ENCODE data around the gene PTPRG.

The PTPRG gene

DNA sequence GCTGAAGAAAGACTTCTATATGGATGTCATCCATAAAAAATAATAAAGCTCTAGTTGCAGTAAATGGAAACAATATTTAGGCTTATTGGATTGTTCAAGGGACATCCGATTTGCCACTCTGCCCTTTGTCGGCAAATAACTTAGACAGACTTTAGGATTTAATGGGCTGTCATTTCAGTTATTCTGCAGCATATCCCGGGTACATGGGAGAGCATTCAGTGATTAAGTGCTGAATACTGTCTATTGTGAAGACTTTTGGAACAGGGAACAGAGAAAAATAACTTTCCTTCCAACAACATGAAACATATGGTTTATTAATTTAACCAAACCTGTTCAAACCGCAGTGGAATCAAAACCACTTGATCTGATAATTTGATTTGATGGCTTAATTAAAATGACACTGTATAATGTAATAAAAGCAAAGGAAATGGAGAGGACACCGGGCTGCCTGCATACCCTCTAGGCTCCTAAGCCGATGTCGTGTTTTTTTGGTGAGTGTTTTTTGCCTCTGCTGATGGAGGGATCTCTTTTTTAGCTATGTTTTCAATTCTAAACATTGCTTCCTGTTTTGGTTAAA lies 612.7 kb downstream of the PTPRG start:
- DNase-seq (ENCODE audit: low read depth, low spot score): no peak
- H3K4me3 ChIP-seq (ENCODE audit: low read length): no peak overlapping the region

DNA sequence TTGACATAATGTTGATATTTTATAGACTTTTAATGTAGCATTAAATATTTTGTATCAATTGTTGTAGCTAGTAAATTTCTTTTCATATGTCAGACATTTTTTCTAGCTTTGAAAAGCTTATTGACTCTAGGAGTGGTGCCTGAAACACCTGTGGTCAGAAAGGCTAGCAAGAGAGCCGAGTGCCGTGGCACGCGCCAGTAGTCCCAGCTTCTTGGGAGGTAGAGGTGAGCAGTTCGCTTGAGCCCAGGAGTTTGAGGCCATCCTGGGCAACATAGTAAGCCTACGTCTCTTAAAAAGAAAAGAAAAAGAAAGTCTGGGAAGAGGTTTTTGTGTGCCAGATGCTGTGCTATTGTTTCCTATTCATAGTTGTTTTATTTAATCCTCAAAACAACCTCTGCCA lies 613.8 kb downstream of the PTPRG start:
- H3K4me3 ChIP-seq (ENCODE audit: low read length): no peak overlapping the region
- DNase-seq (ENCODE audit: low read depth, low spot score): no peak

DNA sequence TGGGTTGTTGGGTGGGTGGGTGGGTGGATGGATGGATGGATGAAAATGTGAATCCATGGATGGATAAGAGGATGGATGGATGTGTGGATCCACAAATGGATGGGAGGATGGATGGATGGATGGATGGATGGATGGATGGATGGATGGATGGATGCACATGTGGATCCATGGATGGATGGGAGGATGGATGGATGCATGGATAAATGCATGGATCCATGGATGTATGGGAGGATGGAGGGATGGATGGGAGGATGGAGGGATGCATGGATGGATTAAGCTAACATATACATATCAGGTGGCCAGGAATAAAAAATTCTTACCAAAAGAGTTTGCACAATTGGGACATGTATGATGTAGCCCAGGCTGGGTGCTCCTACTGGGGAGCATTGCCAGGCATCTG lies 616.7 kb downstream of the PTPRG start:
- no peak overlapping the region for H3K4me3 ChIP-seq (ENCODE audit: low read length)
- DNase-seq (ENCODE audit: low read depth, low spot score): no peak

DNA sequence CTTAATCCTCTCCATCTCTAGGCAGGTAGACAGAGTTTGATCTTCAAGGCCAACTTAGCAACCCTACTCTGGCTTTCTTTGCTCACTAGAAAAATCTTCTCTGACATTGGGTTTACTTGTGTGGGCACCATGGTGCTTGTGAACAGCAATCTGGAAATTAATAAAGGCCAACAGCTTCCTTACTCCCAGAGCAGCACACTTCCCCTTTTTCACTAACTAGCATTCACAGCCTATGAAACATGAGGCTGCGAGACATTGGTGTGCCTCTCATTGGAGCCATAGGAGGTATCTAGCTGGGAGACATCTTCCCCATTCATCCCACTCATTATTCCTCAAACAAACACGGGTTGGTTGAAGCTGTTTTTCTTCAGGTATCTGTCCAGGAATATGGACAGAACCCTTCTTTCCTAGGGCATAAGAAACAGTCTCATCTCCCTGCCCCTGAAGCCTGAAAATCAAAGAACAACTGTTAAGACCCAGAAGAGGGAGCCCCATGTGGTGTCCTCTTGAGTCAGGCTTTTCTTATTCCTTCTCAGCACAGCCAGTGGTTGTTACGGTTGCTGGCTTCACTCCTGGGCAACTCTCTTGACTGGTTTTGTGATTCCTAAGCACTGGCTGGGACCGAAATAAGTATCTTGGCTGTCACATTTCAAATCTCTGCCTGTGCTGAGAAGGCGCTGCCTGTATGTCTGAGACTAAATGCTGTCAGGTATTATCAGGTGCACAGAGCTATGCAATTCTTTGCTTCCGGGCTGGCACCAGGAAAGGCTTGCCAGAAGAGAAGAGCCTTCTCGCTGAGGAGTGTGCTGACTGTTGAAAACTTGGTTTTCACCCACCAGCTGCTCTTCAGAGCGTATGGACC lies 617.6 kb downstream of the PTPRG start:
- no peak for DNase-seq (ENCODE audit: low read depth, low spot score)
- no peak overlapping the region for H3K4me3 ChIP-seq (ENCODE audit: low read length)

DNA sequence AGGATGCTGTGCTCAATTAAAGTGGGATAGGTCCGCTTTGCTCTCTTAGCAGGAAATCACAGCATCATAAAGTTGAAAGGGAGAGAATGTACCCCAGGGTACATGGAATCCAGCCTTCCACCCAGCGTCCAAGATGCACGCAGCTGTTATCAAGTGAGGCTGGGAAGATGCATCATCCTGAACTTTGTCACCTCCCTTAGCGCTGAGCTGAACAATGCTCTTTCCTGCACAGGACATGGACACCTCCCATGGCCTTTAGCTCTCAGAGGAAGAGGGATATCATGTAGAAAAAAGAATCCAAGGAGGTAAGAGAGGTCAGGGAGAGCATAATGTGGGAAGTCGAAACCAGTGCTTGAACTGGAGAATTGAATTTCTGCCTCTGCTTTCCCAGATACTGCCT lies 619.1 kb downstream of the PTPRG start:
- no peak overlapping the region for H3K4me3 ChIP-seq (ENCODE audit: low read length)
- DNase-seq (ENCODE audit: low read depth, low spot score): no peak

DNA sequence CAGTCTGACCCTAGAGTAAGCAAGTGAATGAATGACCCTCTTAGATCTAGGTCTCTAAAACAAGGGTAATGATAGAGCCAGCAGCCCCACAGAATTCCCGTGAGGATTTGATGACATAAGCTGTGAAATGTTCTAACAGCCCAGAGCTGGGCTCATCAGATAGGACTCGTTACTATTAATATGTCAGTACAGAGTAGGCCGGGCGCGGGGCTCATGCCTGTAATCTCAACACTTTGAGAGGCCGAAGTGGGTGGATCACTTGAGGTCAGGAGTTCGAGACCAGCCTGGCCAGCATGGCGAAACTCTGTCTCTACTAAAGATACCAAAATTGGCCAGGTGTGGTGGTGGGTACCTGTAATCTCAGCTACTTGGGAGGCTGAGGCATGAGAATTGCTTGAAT lies 621.7 kb downstream of the PTPRG start:
- no peak for DNase-seq (ENCODE audit: low read depth, low spot score)

DNA sequence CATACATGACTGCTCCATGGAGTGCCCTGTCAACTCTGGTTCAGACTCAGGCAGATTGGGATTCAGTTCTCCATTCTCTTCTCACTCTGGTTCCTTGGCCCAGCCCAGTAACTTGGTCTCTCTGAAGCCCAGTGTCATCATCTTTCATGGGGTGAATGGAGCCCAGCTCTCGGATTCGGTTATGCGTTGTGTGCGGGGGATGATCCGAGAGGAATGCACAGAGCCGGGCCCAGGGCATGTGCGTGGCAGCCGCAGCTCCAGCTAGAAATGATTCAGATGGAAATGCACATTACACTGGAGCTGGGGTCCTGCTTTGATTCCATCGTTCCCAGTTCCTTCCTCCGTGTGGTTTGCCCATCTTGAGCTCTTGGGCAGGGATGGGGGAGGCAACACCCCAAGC lies 622.6 kb downstream of the PTPRG start:
- DNase-seq (ENCODE audit: low read depth, low spot score): no peak
- no peak overlapping the region for H3K4me3 ChIP-seq (ENCODE audit: low read length)

More for the DNA sequence above, 621.7 kb downstream of the PTPRG start:
- no peak overlapping the region for H3K4me3 ChIP-seq (ENCODE audit: low read length)

DNA sequence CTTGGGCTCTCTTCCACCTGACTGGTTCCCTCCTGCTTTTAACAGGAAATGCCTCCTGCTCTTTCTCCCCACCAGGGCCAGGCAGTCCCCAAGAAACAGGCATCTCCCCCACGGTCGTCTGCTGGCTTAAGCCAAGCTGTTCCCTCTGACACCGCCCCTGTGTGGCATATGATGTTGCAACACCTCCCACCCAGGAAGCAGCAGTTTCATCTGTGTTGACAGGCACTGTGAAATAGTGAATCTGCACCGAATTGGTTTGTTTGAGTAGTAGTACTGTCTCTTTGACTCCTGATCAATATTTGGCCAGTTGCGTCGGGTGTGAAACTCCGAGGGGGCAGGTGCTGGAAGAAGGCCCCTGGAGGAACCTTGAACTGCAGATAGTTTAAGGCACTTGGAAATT lies 623.2 kb downstream of the PTPRG start:
- no peak for DNase-seq (ENCODE audit: low read depth, low spot score)

DNA sequence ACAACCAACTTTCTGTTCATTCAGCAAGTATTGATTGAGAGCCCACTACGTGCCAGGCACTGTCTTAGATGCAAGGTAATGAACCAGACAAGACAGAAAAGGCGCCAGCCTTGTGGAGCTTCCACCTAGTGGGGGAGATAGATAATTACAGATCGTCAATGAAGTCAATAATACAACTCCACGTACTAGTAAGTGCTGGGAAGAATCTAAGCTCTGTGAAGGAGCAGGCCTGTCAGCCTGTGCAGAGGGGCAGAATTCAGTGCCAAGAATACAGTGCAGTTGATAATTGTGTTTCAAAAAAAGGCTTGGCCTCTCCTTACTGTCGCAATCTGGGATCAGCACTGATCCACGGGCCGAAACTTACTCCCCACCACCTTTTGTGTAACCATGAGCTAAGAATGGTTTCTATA lies 625.7 kb downstream of the PTPRG start:
- no peak overlapping the region for H3K4me3 ChIP-seq (ENCODE audit: low read length)
- DNase-seq (ENCODE audit: low read depth, low spot score): peak; percentile 32

More for the DNA sequence above, 623.2 kb downstream of the PTPRG start:
- no peak overlapping the region for H3K4me3 ChIP-seq (ENCODE audit: low read length)

DNA sequence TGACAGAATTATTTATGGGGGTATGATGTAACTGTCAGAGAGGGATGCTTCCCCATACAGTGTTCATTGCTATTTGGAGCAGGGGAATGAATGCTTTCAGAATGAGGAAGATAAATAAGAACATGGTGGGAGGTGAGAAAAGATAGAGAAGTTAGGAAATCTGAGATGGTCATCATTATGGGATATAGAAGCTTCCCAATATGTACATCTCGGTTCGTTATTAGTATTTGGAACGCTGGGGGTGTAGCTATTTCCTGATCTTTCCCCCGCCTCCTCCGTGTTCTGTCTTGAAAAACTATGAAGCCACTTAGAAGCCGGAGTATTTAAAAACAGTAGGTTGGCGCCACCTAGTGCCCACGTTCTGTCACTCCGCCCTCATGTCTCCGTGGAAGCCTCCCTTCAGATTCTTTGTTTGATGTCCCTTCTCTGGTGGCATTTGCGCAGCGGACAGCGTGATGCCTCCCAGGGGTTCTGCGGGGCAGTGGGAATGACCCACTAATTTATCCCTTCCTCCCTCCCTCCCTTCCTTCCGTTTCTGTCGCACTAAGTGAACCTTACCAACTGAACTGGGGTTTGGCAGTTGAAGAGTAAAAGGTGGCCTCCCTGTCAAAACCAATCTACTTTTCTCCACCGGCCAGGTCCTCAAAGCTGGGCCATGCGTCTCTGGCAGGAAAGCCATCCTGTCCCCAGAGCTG lies 627.5 kb downstream of the PTPRG start:
- H3K4me3 ChIP-seq (ENCODE audit: low read length): no peak overlapping the region
- DNase-seq (ENCODE audit: low read depth, low spot score): peak; percentile 76

DNA sequence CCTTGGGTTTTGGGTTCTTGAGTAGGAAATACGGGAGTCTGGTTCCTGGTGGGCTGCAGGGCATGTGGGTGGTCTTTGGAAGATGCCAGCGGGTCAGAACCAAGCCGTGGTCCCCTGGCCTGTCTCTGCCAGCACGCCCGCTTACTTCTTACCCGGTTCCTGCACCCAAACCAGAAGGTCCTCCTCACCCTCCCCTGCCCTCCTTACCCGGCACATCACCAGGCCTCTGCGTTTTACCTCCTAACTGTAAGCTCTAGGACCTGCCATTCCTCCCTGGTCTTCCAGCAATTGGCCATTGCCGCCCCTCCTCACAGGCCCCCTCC lies 628.0 kb downstream of the PTPRG start:
- DNase-seq (ENCODE audit: low read depth, low spot score): no peak
- H3K4me3 ChIP-seq (ENCODE audit: low read length): no peak overlapping the region

DNA sequence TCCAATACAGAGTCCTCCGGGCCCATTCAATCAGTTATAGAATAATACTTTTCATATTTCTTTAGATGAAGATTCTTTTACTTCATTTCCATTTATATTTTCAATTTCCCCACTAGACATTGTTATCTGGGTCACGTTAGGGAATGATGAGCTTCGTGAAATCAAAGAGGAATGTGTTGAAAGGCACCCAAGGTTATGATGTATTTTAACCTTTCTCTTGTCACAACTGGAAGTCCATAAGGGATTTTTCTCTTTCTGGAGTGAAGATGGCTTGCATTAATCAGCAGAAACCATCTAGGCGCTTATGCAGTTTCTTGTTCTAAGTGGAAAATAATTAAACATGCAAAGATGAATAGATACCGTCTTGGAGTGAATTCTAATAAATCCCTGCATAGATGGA lies 631.5 kb downstream of the PTPRG start:
- no peak for DNase-seq (ENCODE audit: low read depth, low spot score)
- no peak overlapping the region for H3K4me3 ChIP-seq (ENCODE audit: low read length)

DNA sequence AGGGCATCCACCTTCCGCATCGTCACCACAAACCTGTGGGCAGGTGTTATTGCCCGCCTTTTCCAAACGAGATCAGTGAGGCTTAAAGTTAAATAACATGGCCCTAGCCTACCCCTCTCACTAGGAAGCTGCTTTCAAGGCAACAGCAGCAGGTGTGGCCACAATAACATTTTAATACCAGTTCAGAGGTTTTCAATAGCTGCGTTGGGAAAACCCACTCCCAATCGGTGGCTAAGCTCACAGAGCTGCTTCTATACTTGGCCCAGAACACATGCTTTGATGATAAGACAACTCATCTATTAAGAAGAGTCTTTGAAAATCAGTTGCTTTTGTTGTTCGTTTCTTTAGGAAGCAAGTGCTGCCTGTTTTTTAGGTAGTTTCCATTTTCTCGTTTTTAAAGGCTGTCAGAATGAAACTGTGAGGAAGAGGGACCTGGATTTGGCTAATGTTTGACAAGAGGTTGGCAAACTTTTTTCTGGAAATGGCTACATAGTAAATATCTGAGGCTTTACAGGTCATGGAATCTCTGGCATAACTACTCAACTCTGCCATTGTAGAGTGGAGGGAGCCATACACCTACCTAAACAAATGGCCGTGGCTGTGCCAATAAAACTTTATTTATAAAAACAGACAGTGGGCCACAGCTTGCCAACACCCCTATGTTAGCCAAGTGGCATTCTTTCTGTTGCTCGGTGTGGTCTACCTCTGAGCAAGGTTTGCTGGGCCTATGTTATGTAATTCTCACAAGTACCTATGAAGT lies 632.4 kb downstream of the PTPRG start:
- DNase-seq (ENCODE audit: low read depth, low spot score): peak; percentile 63
- H3K4me3 ChIP-seq (ENCODE audit: low read length): no peak overlapping the region

DNA sequence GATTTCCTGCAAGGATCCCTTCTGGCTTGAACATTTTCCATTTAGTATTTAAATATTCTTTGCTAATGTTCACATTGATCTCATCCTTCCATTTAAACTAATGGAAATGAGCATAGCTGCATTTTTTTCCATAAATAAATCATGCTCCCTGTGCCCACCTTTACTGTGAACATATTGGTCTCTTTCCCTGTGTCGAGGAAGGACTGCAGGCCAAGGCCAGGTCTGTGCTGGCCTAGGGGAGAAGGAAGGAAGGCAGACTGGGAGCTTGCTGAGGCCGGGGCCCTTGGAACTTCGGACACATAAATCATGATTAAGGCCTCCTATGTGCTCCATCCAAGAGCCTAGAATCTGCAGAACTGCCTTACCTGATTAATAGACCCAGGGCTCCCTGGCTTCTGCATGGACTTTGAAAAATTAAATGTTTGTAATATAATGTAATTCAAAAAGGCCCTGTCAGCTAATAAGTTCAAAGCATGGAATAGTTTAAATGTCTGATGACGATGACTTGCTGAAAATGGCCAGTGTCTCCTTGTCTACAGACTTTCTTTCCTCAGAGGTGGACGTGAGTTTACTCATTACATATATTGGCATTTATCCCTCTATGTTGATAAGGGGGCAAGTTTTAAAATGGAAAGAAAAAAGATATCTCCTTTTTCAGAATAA lies 636.1 kb downstream of the PTPRG start:
- DNase-seq (ENCODE audit: low read depth, low spot score): no peak
- H3K4me3 ChIP-seq (ENCODE audit: low read length): no peak overlapping the region

DNA sequence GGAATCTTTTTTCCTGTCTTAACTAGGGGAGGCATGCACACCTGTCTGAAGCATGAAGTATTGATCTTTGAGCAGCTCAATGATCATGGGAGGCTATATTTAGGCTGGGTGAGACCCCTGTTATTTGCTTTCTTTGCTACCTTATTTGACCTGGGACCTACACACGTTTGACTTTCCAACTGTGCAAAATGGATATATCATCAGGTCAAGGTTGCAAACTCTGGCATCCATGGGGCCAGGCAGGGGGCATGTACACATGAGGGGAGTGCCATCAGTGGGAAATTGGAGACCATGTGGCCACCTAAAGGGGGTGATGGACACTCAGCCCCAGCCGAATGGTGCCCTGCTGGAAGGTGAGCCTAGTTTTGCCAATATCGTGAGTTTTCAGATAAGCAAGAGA lies 637.8 kb downstream of the PTPRG start:
- no peak overlapping the region for H3K4me3 ChIP-seq (ENCODE audit: low read length)
- no peak for DNase-seq (ENCODE audit: low read depth, low spot score)

DNA sequence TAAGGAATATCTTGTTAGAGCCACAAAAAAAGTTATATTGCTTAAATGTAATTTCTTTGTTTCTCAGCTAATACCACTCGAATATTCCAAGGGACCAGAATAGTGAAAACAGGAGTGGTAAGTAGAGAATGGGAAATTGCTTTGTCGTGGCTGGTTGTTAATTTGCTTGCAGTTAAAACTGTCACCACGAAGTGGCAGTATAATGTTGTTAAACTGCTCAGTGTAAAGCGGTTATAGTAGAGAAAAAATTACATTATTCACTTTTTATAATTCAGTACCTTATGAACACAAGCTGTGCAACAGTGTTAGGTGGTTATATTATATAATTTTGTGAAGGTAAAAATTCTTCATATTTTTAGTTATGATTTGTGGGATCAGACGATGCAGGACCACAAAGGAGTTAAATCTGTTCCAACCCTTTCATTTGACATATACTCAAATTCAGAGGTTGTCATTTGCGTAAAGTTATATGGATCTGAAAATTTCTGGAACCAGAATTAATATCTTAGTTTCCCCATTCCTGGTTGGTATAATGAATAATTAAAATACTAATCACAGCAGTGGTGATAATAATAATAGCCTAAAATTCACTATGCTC lies 640.2 kb downstream of the PTPRG start:
- no peak overlapping the region for H3K4me3 ChIP-seq (ENCODE audit: low read length)
- no peak for DNase-seq (ENCODE audit: low read depth, low spot score)

DNA sequence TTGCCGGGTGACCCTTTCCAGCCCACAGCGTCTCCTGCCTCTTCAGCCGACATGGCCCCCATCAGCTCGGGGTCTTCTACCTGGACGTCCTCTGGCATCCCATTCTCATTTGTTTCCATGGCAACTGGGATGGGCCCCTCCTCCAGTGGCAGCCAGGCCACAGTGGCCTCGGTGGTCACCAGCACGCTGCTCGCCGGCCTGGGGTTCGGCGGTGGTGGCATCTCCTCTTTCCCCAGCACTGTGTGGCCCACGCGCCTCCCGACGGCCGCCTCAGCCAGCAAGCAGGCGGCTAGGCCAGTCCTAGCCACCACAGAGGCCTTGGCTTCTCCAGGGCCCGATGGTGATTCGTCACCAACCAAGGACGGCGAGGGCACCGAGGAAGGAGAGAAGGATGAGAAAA lies 641.8 kb downstream of the PTPRG start:
- DNase-seq (ENCODE audit: low read depth, low spot score): no peak
- H3K4me3 ChIP-seq (ENCODE audit: low read length): no peak overlapping the region

DNA sequence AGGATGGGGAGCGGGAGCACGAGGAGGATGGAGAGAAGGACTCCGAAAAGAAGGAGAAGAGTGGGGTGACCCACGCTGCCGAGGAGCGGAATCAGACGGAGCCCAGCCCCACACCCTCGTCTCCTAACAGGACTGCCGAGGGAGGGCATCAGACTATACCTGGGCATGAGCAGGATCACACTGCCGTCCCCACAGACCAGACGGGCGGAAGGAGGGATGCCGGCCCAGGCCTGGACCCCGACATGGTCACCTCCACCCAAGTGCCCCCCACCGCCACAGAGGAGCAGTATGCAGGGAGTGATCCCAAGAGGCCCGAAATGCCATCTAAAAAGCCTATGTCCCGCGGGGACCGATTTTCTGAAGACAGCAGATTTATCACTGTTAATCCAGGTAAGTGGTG lies 642.2 kb downstream of the PTPRG start:
- no peak overlapping the region for H3K4me3 ChIP-seq (ENCODE audit: low read length)
- no peak for DNase-seq (ENCODE audit: low read depth, low spot score)

DNA sequence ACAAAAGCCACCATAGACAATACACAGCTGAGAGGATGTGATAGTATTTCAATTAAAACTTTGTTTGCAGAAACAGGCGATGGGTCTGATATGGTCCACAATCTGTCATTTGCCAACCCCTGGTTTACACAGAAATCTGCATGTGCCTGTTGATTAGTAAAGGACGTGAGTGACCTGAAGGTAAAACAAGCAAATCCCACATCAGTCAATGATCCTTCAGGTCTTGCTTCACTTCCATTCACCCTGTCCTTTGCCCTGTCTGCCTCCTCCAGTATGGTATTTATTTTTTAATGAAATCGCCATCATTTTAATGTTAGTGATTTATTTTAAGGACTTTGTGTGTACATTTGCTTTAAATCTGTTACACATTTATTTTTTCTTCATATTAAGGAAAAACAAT lies 645.8 kb downstream of the PTPRG start:
- H3K4me3 ChIP-seq (ENCODE audit: low read length): no peak overlapping the region
- DNase-seq (ENCODE audit: low read depth, low spot score): no peak
